Mesendoderm (in vitro differentiated cells): Measurements from ENCODE around the gene MKKS.

ENCODE experiments used
- DNase-seq: peaks from one replicate; pipeline ENCODE4 v3.0.0; 2013
- H2AK5ac ChIP-seq: 2 replicates; pipeline ENCODE4 v1.6.1; 2013; ENCODE audit warnings: low read length, inconsistent platforms
- H2BK120ac ChIP-seq: 2 replicates; pipeline ENCODE4 v1.6.1; 2013; ENCODE audit warnings: low read depth, mild to moderate bottlenecking, low read length, moderate library complexity, mixed read lengths
- H2BK15ac ChIP-seq: replicated peaks from 2 replicates; pipeline ENCODE4 v1.6.1; 2013; ENCODE audit warnings: low read depth, mild to moderate bottlenecking, moderate library complexity
- H2BK5ac ChIP-seq: 2 replicates; pipeline ENCODE4 v1.6.1; 2013; ENCODE audit warnings: low read length, inconsistent platforms
- H3K18ac ChIP-seq: 2 replicates; pipeline ENCODE4 v1.6.1; 2013; ENCODE audit warnings: mild to moderate bottlenecking, low read length, mixed read lengths
- H3K23ac ChIP-seq: one replicate; pipeline ENCODE4 v1.6.1; 2013; ENCODE audit warnings: low read length
- H3K27ac ChIP-seq: 2 replicates; pipeline ENCODE4 v1.5.1; 2013; ENCODE audit warnings: low read depth, mild to moderate bottlenecking, inconsistent platforms, low read length, moderate library complexity
- H3K27me3 ChIP-seq: 2 replicates; pipeline ENCODE4 v1.6.1; 2013; ENCODE audit warnings: low read length, control low read depth, mild to moderate bottlenecking, inconsistent platforms; ENCODE audit not compliant: insufficient read depth, poor library complexity
- H3K36me3 ChIP-seq: 2 replicates; pipeline ENCODE4 v1.6.1; 2013; ENCODE audit warnings: low read length, inconsistent platforms; ENCODE audit not compliant: control insufficient read depth, insufficient read depth
- H3K4ac ChIP-seq: one replicate; pipeline ENCODE4 v1.6.1; 2013; ENCODE audit warnings: low read depth, mild to moderate bottlenecking, low read length, moderate library complexity
- H3K4me1 ChIP-seq: 2 replicates; pipeline ENCODE4 v1.6.1; 2013; ENCODE audit warnings: low read depth, low read length, inconsistent platforms; ENCODE audit not compliant: control insufficient read depth
- H3K4me2 ChIP-seq: 2 replicates; pipeline ENCODE4 v1.6.1; 2013; ENCODE audit warnings: low read length
- H3K4me3 ChIP-seq: 2 replicates; pipeline ENCODE4 v1.5.1; 2013; ENCODE audit warnings: mild to moderate bottlenecking, low read length
- H3K56ac ChIP-seq: one replicate; pipeline ENCODE4 v1.6.1; 2013; ENCODE audit warnings: low read length
- H3K79me1 ChIP-seq: 2 replicates; pipeline ENCODE4 v1.6.1; 2013; ENCODE audit warnings: low read length, inconsistent platforms
- H3K79me2 ChIP-seq: 2 replicates; pipeline ENCODE4 v1.6.1; 2013; ENCODE audit warnings: mild to moderate bottlenecking, low read length; ENCODE audit not compliant: control insufficient read depth, insufficient read depth
- H3K9ac ChIP-seq: 2 replicates; pipeline ENCODE4 v1.6.1; 2013; ENCODE audit warnings: low read length, inconsistent platforms
- H4K5ac ChIP-seq: one replicate; pipeline ENCODE4 v1.6.1; 2013; ENCODE audit warnings: low read length
- H4K8ac ChIP-seq: one replicate; pipeline ENCODE4 v1.6.1; 2013; ENCODE audit warnings: low read depth, mild to moderate bottlenecking, control low read depth, low read length, moderate library complexity
- WGBS: extraction: QIAGEN DNeasy Blood & Tissue Kit; methylation state at CpG from one replicate; pipeline ENCODE4 v1.1.7; 2013; ENCODE audit warnings: low lambda C conversion rate, missing lambda C conversion rate; ENCODE audit not compliant: insufficient coverage; ENCODE audit errors: extremely low coverage; 5-methylcytosine and 5-hydroxymethylcytosine counted together

MKKS gene

GRCh38 chr20:10469056-10469455 lies 35.0 kb upstream of the MKKS start:
- Histone ChIP-seq H3K36me3 (no peaks in the 10 kb centered on the region), H3K4me3 (no peak overlapping the region), H4K5ac (no peak overlapping the region), H2BK5ac (no peak overlapping the region), H4K8ac (no peak overlapping the region), H3K79me1 (no peaks in the 10 kb centered on the region), H3K79me2 (no peaks in the 10 kb centered on the region), H2BK120ac (no peak overlapping the region), H3K23ac (no peak overlapping the region), H3K18ac (peak overlapping the region; percentile 68), H3K56ac (peak overlapping the region; percentile 31), H3K4me1 (peaks cover 8% of the 10 kb centered on the region), H2BK15ac (peak overlapping the region; percentile 100), H3K27me3 (no peaks in the 10 kb centered on the region), H3K4ac (peak overlapping the region; percentile 79), H3K9ac (no peak overlapping the region), H3K27ac (peak overlapping the region; percentile 37), H2AK5ac (no peak overlapping the region), H3K4me2 (no peak overlapping the region)
- WGBS, result no CpG with 5 or more reads among the region's 2 CpGs
- DNase-seq, result no peak

- no peak overlapping the region for H3K23ac ChIP-seq
- H3K79me2 ChIP-seq, result no peaks in the 10 kb centered on the region
- H3K56ac ChIP-seq, result no peak overlapping the region
- H3K79me1 ChIP-seq, result no peaks in the 10 kb centered on the region
- H4K5ac ChIP-seq, result no peak overlapping the region
- no peak overlapping the region for H3K4me3 ChIP-seq
- peak; percentile 66 for DNase-seq
- H3K9ac ChIP-seq, result no peak overlapping the region
- H3K4me2 ChIP-seq, result no peak overlapping the region
- no peaks in the 10 kb centered on the region for H3K27me3 ChIP-seq
- WGBS, result no CpG with 5 or more reads among the region's 2 CpGs
- peaks cover 8% of the 10 kb centered on the region for H3K4me1 ChIP-seq
- H3K18ac ChIP-seq, result no peak overlapping the region
- H2BK15ac ChIP-seq, result peak overlapping the region; percentile 100
- H2BK120ac ChIP-seq, result peak overlapping the region; percentile 12
- H2AK5ac ChIP-seq, result no peak overlapping the region
- no peak overlapping the region for H4K8ac ChIP-seq
- peak overlapping the region; percentile 7 for H2BK5ac ChIP-seq
- H3K4ac ChIP-seq, result no peak overlapping the region
- H3K27ac ChIP-seq, result peak overlapping the region; percentile 3
- no peaks in the 10 kb centered on the region for H3K36me3 ChIP-seq
These were observed 34.4 kb upstream of the MKKS start for GRCh38 chr20:10468340-10468845.

- Histone ChIP-seq H3K79me2 (no peaks in the 10 kb centered on the region), H3K23ac (no peak overlapping the region), H3K4me1 (peaks cover 8% of the 10 kb centered on the region), H3K4me2 (no peak overlapping the region), H3K36me3 (no peaks in the 10 kb centered on the region), H3K9ac (no peak overlapping the region), H3K18ac (peak overlapping the region; percentile 51), H3K56ac (no peak overlapping the region), H3K79me1 (peaks cover 2% of the 10 kb centered on the region), H3K27ac (peak overlapping the region; percentile 3), H2AK5ac (no peak overlapping the region), H4K5ac (no peak overlapping the region), H3K4ac (no peak overlapping the region), H3K4me3 (no peak overlapping the region), H3K27me3 (no peaks in the 10 kb centered on the region), H2BK15ac (no peak overlapping the region), H2BK120ac (no peak overlapping the region), H4K8ac (no peak overlapping the region), H2BK5ac (peak overlapping the region; percentile 7)
- WGBS, result no CpG with 5 or more reads among the region's 3 CpGs
- DNase-seq, result no peak
These were observed 33.8 kb upstream of the MKKS start for GRCh38 chr20:10467681-10468339.

- H2BK15ac ChIP-seq, result no peak overlapping the region
- no CpG with 5 or more reads among the region's 3 CpGs for WGBS
- no peak overlapping the region for H3K23ac ChIP-seq
- H2AK5ac ChIP-seq, result no peak overlapping the region
- DNase-seq, result no peak
- no peak overlapping the region for H3K4me2 ChIP-seq
- no peak overlapping the region for H3K4me3 ChIP-seq
- H3K4me1 ChIP-seq, result peaks cover 8% of the 10 kb centered on the region
- H3K27me3 ChIP-seq, result no peaks in the 10 kb centered on the region
- H2BK120ac ChIP-seq, result no peak overlapping the region
- no peak overlapping the region for H4K5ac ChIP-seq
- no peak overlapping the region for H2BK5ac ChIP-seq
- no peak overlapping the region for H3K4ac ChIP-seq
- no peaks in the 10 kb centered on the region for H3K36me3 ChIP-seq
- peaks cover 2% of the 10 kb centered on the region for H3K79me1 ChIP-seq
- H3K9ac ChIP-seq, result no peak overlapping the region
- no peaks in the 10 kb centered on the region for H3K79me2 ChIP-seq
- H3K27ac ChIP-seq, result no peak overlapping the region
- no peak overlapping the region for H4K8ac ChIP-seq
- H3K56ac ChIP-seq, result no peak overlapping the region
- no peak overlapping the region for H3K18ac ChIP-seq
These were observed 32.8 kb upstream of the MKKS start for GRCh38 chr20:10466855-10467254.

GRCh38 chr20:10466325-10466724 lies 32.3 kb upstream of the MKKS start:
- H3K56ac ChIP-seq, result peak overlapping the region; percentile 27
- peak; percentile 90 for DNase-seq
- no peak overlapping the region for H3K23ac ChIP-seq
- H3K18ac ChIP-seq, result peak overlapping the region; percentile 39
- H2BK120ac ChIP-seq, result no peak overlapping the region
- no peaks in the 10 kb centered on the region for H3K36me3 ChIP-seq
- H3K79me1 ChIP-seq, result peaks cover 2% of the 10 kb centered on the region
- peak overlapping the region; percentile 92 for H2BK15ac ChIP-seq
- peak overlapping the region; percentile 61 for H3K27ac ChIP-seq
- H4K8ac ChIP-seq, result no peak overlapping the region
- peaks cover 8% of the 10 kb centered on the region for H3K4me1 ChIP-seq
- no peak overlapping the region for H4K5ac ChIP-seq
- H2AK5ac ChIP-seq, result no peak overlapping the region
- no peaks in the 10 kb centered on the region for H3K79me2 ChIP-seq
- no peak overlapping the region for H3K4me2 ChIP-seq
- H3K27me3 ChIP-seq, result no peaks in the 10 kb centered on the region
- H2BK5ac ChIP-seq, result no peak overlapping the region
- peak overlapping the region; percentile 16 for H3K4ac ChIP-seq
- WGBS, result no CpG with 5 or more reads among the region's 4 CpGs
- H3K4me3 ChIP-seq, result no peak overlapping the region
- peak overlapping the region; percentile 20 for H3K9ac ChIP-seq

GRCh38 chr20:10465135-10465534 lies 31.1 kb upstream of the MKKS start:
- Histone ChIP-seq H3K9ac (no peak overlapping the region), H3K56ac (no peak overlapping the region), H2BK15ac (no peak overlapping the region), H3K36me3 (no peaks in the 10 kb centered on the region), H4K8ac (no peak overlapping the region), H3K18ac (no peak overlapping the region), H3K27ac (peak overlapping the region; percentile 20), H3K79me2 (no peaks in the 10 kb centered on the region), H2AK5ac (no peak overlapping the region), H3K79me1 (peaks cover 3% of the 10 kb centered on the region), H3K23ac (no peak overlapping the region), H4K5ac (no peak overlapping the region), H2BK5ac (no peak overlapping the region), H3K27me3 (no peaks in the 10 kb centered on the region), H3K4ac (no peak overlapping the region), H3K4me2 (no peak overlapping the region), H3K4me3 (no peak overlapping the region), H3K4me1 (peaks cover 8% of the 10 kb centered on the region), H2BK120ac (peak overlapping the region; percentile 82)
- whole genome bisulfite sequencing, result no CpG with 5 or more reads among the region's 3 CpGs
- DNase-seq, result no peak
